Gastrocnemius medialis (tissue), 4 donors: ENCODE results near the gene KCNJ4.

Experiments
- CTCF ChIP-seq, 5 experiments: fragments of 450-650 bp in 3 of 5; fragments of 200-600 bp in 2 of 5; sonication (generic) in 2 of 5; IDR thresholded peaks in 4 of 5; conservative IDR thresholded peaks in 1 of 5; 1 replicate in 4 of 5; 2 replicates in 1 of 5; pipeline ENCODE4 v1.5.1; 2016 to 2019; ENCODE audit warnings: antibody characterized with exemption in 5 of 5, mild to moderate bottlenecking in 3 of 5, moderate library complexity in 3 of 5
- POLR2A ChIP-seq, 2 donors: fragments of 450-650 bp; IDR thresholded peaks; one replicate each; pipeline ENCODE4 v1.6.1; 2017; ENCODE audit warnings: antibody characterized with exemption in 2 of 2, mild to moderate bottlenecking in 2 of 2, moderate library complexity in 2 of 2

- TF ChIP-seq CTCF (IDR thresholded peaks at IDR 0.05 in 4 of 5, conservative IDR thresholded peaks at IDR 0.05 in 1 of 5) = no peak
- TF ChIP-seq POLR2A (IDR thresholded peaks at IDR 0.05) = no peak
Observed at GRCh38 chr22:38453066-38453672, 1.8 kb downstream of the KCNJ4 start.
